Parathyroid adenoma (tissue), 2 donors: ENCODE results near the gene MNT.
A peak's percentile ranks its signal among the peaks of the same experiment; 100 is the strongest.

ENCODE experiments used
- H2AFZ ChIP-seq: fragments of 300-600 bp; sonication (generic); one replicate; pipeline ENCODE4 v1.7.0; 2017; ENCODE audit warnings: antibody characterized with exemption, mild to moderate bottlenecking
- H3K27ac ChIP-seq: fragments of 300-600 bp; sonication (generic); one replicate; pipeline ENCODE4 v1.7.0; 2017
- H3K27me3 ChIP-seq: fragments of 300-600 bp; sonication (generic); one replicate; pipeline ENCODE4 v1.7.0; 2017; ENCODE audit warnings: low read length; ENCODE audit not compliant: control insufficient read depth, insufficient read depth
- H3K36me3 ChIP-seq: fragments of 300-600 bp; sonication (generic); one replicate; pipeline ENCODE4 v1.7.0; 2017; ENCODE audit warnings: low read length; ENCODE audit not compliant: control insufficient read depth, insufficient read depth
- H3K4me1 ChIP-seq: fragments of 300-600 bp; sonication (generic); one replicate; pipeline ENCODE4 v1.7.0; 2017; ENCODE audit warnings: control low read depth
- H3K4me2 ChIP-seq: fragments of 300-600 bp; sonication (generic); one replicate; pipeline ENCODE4 v1.7.0; 2017; ENCODE audit warnings: low read length
- H3K4me3 ChIP-seq: fragments of 300-600 bp; sonication (generic); one replicate; pipeline ENCODE4 v1.7.0; 2017; ENCODE audit warnings: low read depth, low read length
- H3K79me2 ChIP-seq: fragments of 300-600 bp; sonication (generic); one replicate; pipeline ENCODE4 v1.7.0; 2017; ENCODE audit warnings: control low read depth
- H3K9ac ChIP-seq: fragments of 300-600 bp; sonication (generic); one replicate; pipeline ENCODE4 v1.7.0; 2017; ENCODE audit warnings: mild to moderate bottlenecking
- H3K9me3 ChIP-seq: fragments of 300-600 bp; sonication (generic); one replicate; pipeline ENCODE4 v1.7.0; 2017; ENCODE audit warnings: low read length; ENCODE audit not compliant: control insufficient read depth
- TF ChIP-seq, protein P1 (sequence below): fragments of 300-600 bp; sonication (generic); IDR thresholded peaks from one replicate; pipeline ENCODE4 v1.7.0; 2017; ENCODE audit warnings: antibody characterized with exemption, mild to moderate bottlenecking
- donor health status: primary hyperparathyroidism.

MNT gene

DNA sequence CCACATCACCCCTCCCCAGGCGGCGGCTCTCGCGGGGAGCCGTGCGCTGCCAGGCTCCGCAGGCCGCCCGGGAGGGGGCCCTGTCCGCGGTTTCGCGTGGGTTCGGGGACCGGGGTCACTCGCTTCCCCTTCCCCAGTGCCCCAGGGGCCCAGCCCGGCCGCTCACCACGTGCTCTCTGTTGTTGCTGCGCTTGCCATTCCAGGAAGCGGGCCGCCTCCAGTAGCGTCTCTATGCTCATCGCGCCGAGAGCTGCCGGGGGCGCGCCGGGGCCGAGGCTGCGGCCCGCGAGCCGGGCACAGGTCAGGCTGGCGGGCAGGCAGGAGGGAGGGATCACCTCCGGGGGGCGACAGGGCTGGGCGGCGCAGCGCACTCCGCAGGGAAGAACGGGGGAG lies 390 bp downstream of the MNT start:
- peak overlapping the region; percentile 94 for H3K4me3 ChIP-seq
- H3K27ac ChIP-seq = peak overlapping the region; percentile 96
- H3K79me2 ChIP-seq = peaks cover 3% of the 10 kb centered on the region
- H3K27me3 ChIP-seq = no peaks in the 10 kb centered on the region
- peak overlapping the region; percentile 74 for H3K4me2 ChIP-seq
- H3K36me3 ChIP-seq = no peaks in the 10 kb centered on the region
- H3K9ac ChIP-seq = peak overlapping the region; percentile 97
- TF ChIP-seq, protein P1, sequence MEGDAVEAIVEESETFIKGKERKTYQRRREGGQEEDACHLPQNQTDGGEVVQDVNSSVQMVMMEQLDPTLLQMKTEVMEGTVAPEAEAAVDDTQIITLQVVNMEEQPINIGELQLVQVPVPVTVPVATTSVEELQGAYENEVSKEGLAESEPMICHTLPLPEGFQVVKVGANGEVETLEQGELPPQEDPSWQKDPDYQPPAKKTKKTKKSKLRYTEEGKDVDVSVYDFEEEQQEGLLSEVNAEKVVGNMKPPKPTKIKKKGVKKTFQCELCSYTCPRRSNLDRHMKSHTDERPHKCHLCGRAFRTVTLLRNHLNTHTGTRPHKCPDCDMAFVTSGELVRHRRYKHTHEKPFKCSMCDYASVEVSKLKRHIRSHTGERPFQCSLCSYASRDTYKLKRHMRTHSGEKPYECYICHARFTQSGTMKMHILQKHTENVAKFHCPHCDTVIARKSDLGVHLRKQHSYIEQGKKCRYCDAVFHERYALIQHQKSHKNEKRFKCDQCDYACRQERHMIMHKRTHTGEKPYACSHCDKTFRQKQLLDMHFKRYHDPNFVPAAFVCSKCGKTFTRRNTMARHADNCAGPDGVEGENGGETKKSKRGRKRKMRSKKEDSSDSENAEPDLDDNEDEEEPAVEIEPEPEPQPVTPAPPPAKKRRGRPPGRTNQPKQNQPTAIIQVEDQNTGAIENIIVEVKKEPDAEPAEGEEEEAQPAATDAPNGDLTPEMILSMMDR = no peak
- no peaks in the 10 kb centered on the region for H3K9me3 ChIP-seq
- peaks cover 25% of the 10 kb centered on the region for H3K4me1 ChIP-seq
- H2AFZ ChIP-seq = peak overlapping the region; percentile 86

DNA sequence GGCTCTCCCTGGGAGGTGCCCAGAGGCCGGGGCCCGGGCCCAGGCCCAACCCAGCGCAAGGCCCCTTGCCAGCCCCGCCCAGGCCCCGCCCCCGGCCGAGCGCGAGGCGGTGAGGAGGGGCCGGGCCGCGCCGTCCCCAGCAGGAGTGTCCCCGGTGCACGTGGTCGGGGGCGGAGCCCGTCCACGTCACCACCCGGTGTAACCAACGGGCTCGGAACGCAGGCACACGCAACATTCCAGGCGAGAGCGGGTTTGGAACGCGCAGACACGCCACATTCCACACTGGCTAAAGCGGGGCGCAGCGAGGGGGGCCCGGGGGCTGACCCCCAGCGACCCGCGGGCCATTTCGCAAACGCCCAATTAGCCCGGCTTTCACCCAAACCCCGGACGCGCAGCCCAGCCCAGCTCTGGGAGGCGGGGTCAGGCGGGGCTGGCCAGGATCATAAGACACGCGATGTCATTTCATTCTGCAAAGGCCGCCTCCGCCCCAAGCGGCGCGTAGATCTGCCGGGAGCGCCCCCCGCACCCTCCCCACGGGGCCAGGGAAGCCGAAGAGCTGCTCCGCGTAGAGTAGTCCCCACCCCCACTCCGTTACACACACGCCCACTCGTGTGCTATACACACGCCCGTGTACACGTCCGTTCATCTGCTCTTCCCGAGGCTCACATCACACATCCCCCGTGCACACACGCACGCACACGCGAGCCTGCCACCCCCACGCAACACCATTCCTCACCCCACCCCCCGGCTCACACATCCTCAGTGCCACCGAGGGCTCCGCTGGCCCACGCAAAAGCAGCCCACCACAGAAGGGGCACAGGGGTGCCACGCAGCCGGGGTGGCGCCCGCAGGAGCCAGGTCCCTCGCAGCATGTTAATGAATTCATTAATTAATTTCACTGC lies 1.0 kb downstream of the MNT start:
- Histone ChIP-seq H3K36me3 (no peaks in the 10 kb centered on the region), H3K9ac (peak overlapping the region; percentile 97), H3K4me3 (peak overlapping the region; percentile 94), H3K27ac (peak overlapping the region; percentile 96), H3K79me2 (peaks cover 3% of the 10 kb centered on the region), H3K4me2 (peak overlapping the region; percentile 74), H3K9me3 (no peaks in the 10 kb centered on the region), H2AFZ (peak overlapping the region; percentile 86), H3K27me3 (no peaks in the 10 kb centered on the region), H3K4me1 (peaks cover 32% of the 10 kb centered on the region)
- TF ChIP-seq, protein P1 = no peak

DNA sequence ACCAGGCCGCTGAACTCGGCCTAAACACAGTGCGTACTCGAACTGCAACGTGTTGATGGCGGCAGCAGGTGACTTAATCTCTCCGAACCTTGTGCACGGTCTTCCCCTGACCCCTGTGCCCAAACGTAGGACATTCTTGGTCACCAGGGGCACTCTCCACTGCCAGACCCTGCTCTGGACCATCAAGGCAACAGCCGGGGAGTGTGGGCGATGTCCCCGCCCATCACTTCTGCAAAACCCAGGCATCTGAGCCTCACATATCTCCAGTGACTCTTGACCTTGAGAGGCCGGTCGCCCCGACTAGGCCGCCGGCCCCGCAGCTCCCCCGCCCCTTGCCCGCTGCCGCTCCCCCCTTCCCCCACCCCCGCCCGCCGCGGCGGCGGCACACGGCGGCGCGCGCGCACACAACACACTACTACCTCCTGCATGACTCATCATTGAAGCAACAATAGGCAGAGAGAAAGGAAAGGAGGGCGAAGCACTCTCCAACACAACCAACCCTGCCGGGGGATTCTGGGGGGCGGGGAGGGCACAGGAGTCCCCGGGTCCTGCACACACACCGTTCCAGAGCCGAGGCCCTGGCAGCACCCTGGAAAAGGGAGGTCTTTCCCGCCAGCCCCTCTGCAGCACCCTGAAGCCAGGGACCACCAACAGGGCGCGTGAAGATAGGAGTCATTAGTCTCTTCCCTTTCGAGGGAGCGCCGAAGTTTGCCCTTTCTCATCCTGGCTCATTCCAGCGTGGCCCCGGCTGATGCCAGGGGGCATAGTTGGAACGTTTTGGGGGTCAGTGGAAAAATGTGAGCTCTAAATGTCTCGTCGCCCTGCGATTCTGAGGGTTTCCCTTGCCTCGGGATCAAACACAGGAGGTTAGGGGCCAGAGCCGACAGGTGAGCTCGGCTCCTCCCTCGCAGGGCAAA lies 1.9 kb downstream of the MNT start:
- H3K4me3 ChIP-seq = peak overlapping the region; percentile 94
- no peaks in the 10 kb centered on the region for H3K9me3 ChIP-seq
- H3K27ac ChIP-seq = peak overlapping the region; percentile 100
- TF ChIP-seq, protein P1 = no peak
- H3K27me3 ChIP-seq = no peaks in the 10 kb centered on the region
- no peak overlapping the region for H3K9ac ChIP-seq
- H3K36me3 ChIP-seq = no peaks in the 10 kb centered on the region
- peak overlapping the region; percentile 16 for H2AFZ ChIP-seq
- peaks cover 41% of the 10 kb centered on the region for H3K4me1 ChIP-seq
- peak overlapping the region; percentile 74 for H3K4me2 ChIP-seq
- peaks cover 3% of the 10 kb centered on the region for H3K79me2 ChIP-seq

DNA sequence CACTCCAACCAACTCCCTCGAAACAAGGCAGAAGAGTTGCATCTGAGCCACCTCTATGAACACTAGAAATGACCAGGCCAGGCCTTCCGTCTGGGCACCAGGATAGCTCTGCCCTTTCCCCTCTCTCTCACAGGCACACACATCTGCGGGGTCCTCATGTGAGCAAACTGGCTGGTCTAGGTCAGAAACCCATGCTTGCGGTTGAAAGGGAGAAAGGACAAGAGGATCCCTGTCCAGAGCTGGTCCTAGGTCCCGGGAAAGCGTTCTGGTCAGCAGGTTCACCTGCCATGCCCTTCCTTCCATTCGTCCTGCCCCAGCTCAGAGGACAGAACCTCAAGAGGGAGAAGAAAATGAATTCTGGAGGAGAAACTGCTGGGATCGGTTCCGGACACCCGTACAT lies 2.7 kb downstream of the MNT start:
- H3K27me3 ChIP-seq = no peaks in the 10 kb centered on the region
- H3K36me3 ChIP-seq = no peaks in the 10 kb centered on the region
- peaks cover 41% of the 10 kb centered on the region for H3K4me1 ChIP-seq
- TF ChIP-seq, protein P1 = no peak
- peak overlapping the region; percentile 11 for H3K4me3 ChIP-seq
- H3K9me3 ChIP-seq = no peaks in the 10 kb centered on the region
- H3K27ac ChIP-seq = peak overlapping the region; percentile 100
- no peak overlapping the region for H3K9ac ChIP-seq
- peaks cover 3% of the 10 kb centered on the region for H3K79me2 ChIP-seq
- H3K4me2 ChIP-seq = peak overlapping the region; percentile 2
- H2AFZ ChIP-seq = no peak overlapping the region
